ENCODE data around the gene NKD2. TPM values are rescaled to one million over a fixed set of nuclear protein-coding genes. Genes with fewer than 3 reads are reported as not detected.

NKD2 gene
- total RNA-seq, 1 donor from 2014 or later = 1.7 TPM

DNA sequence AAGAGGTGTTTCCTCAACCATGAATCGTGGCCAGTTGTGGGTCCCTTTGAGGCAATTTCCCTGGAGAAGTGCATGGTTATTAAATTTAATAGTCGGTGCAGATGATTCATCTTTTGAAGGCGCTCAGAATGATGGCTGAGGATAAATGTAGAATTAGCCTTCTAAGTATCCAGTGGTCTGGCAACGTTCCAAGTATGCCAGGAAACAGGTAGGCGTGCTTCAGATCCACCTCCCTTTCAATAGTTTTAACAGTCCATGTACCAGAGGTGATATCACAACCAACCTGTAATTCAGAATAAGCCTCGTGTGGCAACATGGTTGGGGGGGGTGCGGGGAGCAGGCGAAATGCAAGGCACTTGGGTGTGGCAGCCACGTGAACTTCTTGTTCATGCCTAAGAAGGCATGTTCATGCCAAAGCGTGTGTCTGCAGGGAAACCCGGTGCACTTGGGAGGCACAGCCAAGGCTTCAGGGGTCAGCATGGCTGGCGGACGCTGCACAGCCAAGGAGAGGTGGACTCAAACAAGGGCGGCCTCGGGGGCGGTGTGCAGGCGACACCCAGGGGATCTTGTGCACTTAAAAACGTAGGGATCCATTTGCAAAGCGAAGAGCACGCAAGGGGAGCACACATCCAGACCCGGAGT, 5.2 kb upstream of the NKD2 start:
- peak; percentile 52 for DNase-seq (ENCODE audit: low read depth)
- Histone ChIP-seq H3K4me3 (ENCODE audit: low read depth, low read length) (no peak overlapping the region), H3K27me3 (ENCODE audit: control insufficient read depth, insufficient read depth, low read length) (peaks cover 73% of the 10 kb centered on the region), H3K36me3 (ENCODE audit: control insufficient read depth, insufficient read depth, low read length) (no peaks in the 10 kb centered on the region)
- TF ChIP-seq, protein P1, sequence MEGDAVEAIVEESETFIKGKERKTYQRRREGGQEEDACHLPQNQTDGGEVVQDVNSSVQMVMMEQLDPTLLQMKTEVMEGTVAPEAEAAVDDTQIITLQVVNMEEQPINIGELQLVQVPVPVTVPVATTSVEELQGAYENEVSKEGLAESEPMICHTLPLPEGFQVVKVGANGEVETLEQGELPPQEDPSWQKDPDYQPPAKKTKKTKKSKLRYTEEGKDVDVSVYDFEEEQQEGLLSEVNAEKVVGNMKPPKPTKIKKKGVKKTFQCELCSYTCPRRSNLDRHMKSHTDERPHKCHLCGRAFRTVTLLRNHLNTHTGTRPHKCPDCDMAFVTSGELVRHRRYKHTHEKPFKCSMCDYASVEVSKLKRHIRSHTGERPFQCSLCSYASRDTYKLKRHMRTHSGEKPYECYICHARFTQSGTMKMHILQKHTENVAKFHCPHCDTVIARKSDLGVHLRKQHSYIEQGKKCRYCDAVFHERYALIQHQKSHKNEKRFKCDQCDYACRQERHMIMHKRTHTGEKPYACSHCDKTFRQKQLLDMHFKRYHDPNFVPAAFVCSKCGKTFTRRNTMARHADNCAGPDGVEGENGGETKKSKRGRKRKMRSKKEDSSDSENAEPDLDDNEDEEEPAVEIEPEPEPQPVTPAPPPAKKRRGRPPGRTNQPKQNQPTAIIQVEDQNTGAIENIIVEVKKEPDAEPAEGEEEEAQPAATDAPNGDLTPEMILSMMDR (IDR thresholded peaks at IDR 0.05; ENCODE audit: insufficient read depth, low read length, poor library complexity, severe bottlenecking) = no peak

DNA sequence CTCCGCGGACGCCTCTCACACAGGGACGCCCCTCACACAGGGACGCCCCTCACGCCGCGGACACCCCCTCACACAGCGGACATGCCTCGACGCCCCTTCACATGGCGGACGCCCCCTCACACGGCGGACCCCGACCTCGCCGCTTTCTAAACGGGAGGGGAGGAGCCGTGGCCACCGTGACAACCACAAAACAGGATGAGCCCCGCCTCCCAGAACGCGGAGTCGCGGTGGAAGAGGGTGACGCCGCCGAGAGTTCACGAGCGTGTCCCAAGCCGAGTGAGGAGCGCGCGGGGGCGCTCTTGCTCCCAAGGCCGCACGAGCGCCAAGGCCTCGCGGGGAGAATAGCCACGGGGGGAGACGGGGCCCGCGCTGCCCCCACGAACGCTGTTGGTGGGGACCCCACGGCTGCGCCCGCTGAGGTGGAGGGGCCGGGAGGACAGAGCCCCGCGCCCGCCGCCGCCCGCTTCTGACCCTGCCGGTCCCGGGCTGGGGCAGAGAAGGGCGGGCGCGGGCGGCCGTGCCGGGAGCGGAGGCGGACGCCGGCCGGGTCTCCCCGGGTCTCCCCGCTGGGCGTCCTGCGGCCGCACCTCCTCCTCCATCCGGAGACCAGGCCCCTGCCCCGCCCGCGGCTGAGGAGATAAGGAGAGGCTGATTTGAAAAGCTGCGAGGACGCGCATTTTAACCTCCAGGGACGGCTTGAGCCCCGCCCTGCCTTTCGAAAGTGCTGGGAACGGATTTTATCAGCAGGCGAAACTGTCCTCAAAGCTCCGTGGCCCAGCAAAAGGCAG, 3.9 kb upstream of the NKD2 start:
- TF ChIP-seq, protein P1 (IDR thresholded peaks at IDR 0.05; ENCODE audit: insufficient read depth, low read length, poor library complexity, severe bottlenecking) = peak; percentile 36
- Histone ChIP-seq H3K36me3 (ENCODE audit: control insufficient read depth, insufficient read depth, low read length) (no peaks in the 10 kb centered on the region), H3K27me3 (ENCODE audit: control insufficient read depth, insufficient read depth, low read length) (peaks cover 72% of the 10 kb centered on the region), H3K4me3 (ENCODE audit: low read depth, low read length) (no peak overlapping the region)
- no peak for DNase-seq (ENCODE audit: low read depth)

DNA sequence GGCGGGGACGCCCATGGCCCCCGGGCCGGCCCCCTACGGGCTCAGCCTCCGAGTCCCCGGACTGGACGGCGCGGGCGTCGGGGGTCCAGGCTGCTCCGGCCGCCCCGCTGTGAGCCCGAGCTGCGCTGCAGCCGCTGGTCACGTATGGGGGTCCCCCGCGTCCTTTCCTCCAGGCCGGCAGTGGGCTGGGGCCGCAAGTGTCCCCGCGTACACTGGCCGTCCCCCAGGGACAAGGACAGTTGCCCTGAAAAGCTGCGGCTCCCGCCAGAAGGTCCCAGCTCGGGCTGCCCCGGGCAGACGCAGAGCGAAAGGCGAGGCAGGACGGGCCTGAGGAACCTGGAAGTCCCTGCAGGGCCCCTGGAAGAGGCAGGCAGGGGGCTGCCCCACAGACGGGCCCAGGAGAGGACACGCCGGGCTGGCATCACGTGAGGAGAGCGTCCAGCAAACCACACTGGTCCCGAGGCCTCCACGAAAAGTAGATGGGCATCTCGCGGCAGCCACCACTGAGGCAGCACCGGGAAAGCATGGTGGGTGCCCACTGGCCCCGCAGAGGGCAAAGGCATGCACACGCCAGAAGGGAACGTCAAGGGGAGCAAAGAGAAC, 3.3 kb upstream of the NKD2 start:
- DNase-seq (ENCODE audit: low read depth) = no peak
- TF ChIP-seq, protein P1 (IDR thresholded peaks at IDR 0.05; ENCODE audit: insufficient read depth, low read length, poor library complexity, severe bottlenecking) = no peak
- H3K36me3 ChIP-seq (ENCODE audit: control insufficient read depth, insufficient read depth, low read length) = no peaks in the 10 kb centered on the region
- H3K27me3 ChIP-seq (ENCODE audit: control insufficient read depth, insufficient read depth, low read length) = peaks cover 72% of the 10 kb centered on the region
- H3K4me3 ChIP-seq (ENCODE audit: low read depth, low read length) = no peak overlapping the region

DNA sequence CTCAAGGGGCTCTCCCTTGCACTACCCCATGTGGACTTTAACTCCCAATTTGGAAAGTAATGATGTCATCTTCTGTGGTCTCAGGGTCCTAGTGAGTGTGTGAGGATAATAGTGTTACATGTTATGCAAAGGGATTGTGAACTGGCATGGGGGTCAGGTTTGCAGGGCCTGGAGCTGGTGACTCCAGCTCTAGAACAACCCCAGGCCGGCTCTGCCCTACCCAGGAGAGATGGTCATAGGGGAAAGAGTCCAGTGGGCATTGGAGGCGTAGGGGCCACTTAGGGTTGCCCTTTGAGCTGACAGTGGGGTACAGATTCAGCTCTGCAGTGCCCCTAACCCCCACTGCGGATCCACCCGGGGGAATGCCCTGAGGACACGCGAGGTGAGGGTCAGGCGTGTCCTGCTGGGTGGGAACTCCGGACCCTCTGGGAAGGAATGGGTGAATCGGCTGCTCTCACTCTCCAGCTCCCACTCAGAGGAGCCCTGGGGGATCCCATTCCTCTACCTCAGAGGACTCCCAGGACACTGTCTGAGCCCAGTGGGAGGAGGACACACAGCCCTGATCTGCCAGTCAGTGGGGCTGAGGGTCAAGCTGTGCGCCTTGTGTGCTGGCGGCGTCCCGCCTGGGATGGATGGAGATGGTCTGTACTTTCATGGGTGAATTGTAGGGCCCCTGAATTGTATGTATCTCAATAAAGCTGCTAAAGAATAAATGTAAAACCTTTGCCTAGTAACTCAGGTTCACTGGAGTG, 2.5 kb upstream of the NKD2 start:
- H3K4me3 ChIP-seq (ENCODE audit: low read depth, low read length) = no peak overlapping the region
- DNase-seq (ENCODE audit: low read depth) = no peak
- H3K36me3 ChIP-seq (ENCODE audit: control insufficient read depth, insufficient read depth, low read length) = no peaks in the 10 kb centered on the region
- H3K27me3 ChIP-seq (ENCODE audit: control insufficient read depth, insufficient read depth, low read length) = peaks cover 75% of the 10 kb centered on the region
- TF ChIP-seq, protein P1 (IDR thresholded peaks at IDR 0.05; ENCODE audit: insufficient read depth, low read length, poor library complexity, severe bottlenecking) = no peak

DNA sequence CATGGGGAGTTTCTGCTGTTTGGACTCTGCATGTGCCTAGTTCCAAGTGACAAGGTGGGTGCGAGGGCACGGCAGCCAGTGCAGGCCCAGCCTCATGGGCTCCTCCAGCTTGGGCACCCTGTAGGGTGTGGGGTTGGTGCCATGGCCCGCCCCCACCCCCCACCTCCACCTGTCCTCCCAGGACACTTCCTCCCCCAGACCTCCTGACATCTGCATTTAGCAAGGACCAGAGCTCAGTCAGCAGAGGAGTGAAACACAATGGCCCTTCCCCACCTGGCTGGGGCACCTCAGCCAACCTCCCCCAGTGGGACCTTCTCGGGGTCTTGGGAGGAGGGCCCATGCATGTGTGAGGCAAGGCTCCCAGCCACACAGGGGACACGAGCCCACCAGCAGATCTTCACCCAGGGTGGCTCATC, 1.9 kb upstream of the NKD2 start:
- TF ChIP-seq, protein P1 (IDR thresholded peaks at IDR 0.05; ENCODE audit: insufficient read depth, low read length, poor library complexity, severe bottlenecking) = no peak
- H3K36me3 ChIP-seq (ENCODE audit: control insufficient read depth, insufficient read depth, low read length) = no peaks in the 10 kb centered on the region
- H3K4me3 ChIP-seq (ENCODE audit: low read depth, low read length) = no peak overlapping the region
- H3K27me3 ChIP-seq (ENCODE audit: control insufficient read depth, insufficient read depth, low read length) = peaks cover 77% of the 10 kb centered on the region
- DNase-seq (ENCODE audit: low read depth) = no peak
